Endothelial cell of umbilical vein (primary cell): ENCODE results near the gene AGT. TPM values are rescaled to one million over a fixed set of nuclear protein-coding genes. Genes with fewer than 3 reads are reported as not detected.
"Not testable (repeated sequence)": the region's sequence is repeated elsewhere in the genome, so short reads cannot be mapped to it uniquely, and the experiment has no call there.

ENCODE experiments used
- BruUV-seq: library from RNA; stranded (reverse); fragments of 400-500 nt; replicated peaks from 2 replicates; lab custom pipeline; 2021; lab: Mats Ljungman, UMichigan
- CTCF ChIA-PET: fragments of 300-600, 350-600 bp; sonication (Branson Sonifier 250); formaldehyde crosslinking; loops from one replicate; lab custom pipeline; 2021; ENCODE audit warnings: antibody characterized with exemption, inconsistent platforms; lab: Charles Lee
- POLR2A ChIA-PET: fragments of 300-600, 350-600 bp; sonication (Branson Sonifier 250); formaldehyde crosslinking; loops from one replicate; lab custom pipeline; 2021; ENCODE audit warnings: antibody characterized with exemption, inconsistent platforms; lab: Charles Lee
- DNase-seq: peaks from one replicate; pipeline ENCODE4 v3.0.0-alpha.2; 2011; ENCODE audit warnings: low read depth, low spot score
- FAIRE-seq: peaks from 2 replicates; lab custom pipeline; 2011; peaks lifted over from hg19 to GRCh38; lab: Jason Lieb, UNC
- H2AFZ ChIP-seq: 2 replicates; pipeline ENCODE4 v1.6.0; 2012; ENCODE audit warnings: low read depth, low read length, control low read depth, inconsistent platforms
- H3K27ac ChIP-seq: 2 replicates; pipeline ENCODE4 v1.5.1; 2011; ENCODE audit warnings: low read depth, mild to moderate bottlenecking, control low read depth, low read length, moderate library complexity; ENCODE audit not compliant: insufficient read depth
- H3K27me3 ChIP-seq, 2 experiments: 2 replicates each; pipeline versions ENCODE4 v1.6.0 to v1.6.1; 2011; ENCODE audit warnings: low read length in 2 of 2, mixed read lengths in 1 of 2; ENCODE audit not compliant: control insufficient read depth in 2 of 2, insufficient read depth in 2 of 2
- H3K36me3 ChIP-seq, 2 experiments: 2 replicates in 1 of 2; 3 replicates in 1 of 2; pipeline ENCODE4 v1.5.1; 2011; ENCODE audit warnings: low read length in 2 of 2, mild to moderate bottlenecking in 1 of 2, moderate library complexity in 1 of 2; ENCODE audit not compliant: control insufficient read depth in 2 of 2, insufficient read depth in 2 of 2; ENCODE audit errors: extremely low read depth in 1 of 2
- H3K4me1 ChIP-seq: 3 replicates; pipeline ENCODE4 v1.5.1; 2011; ENCODE audit warnings: mild to moderate bottlenecking, low read length; ENCODE audit not compliant: control insufficient read depth, insufficient read depth; ENCODE audit errors: extremely low read depth
- H3K4me2 ChIP-seq: 2 replicates; pipeline ENCODE4 v1.6.1; 2011; ENCODE audit warnings: low read length, control low read depth, mixed read lengths; ENCODE audit not compliant: insufficient read depth
- H3K4me3 ChIP-seq, 3 experiments: fragments of 200-600 bp in 1 of 3; sonication (generic), shearing (Covaris generic) in 1 of 3; replicated peaks in 1 of 3; 2 replicates each; pipeline ENCODE4 v1.5.1; 2011 to 2016; ENCODE audit warnings: control low read depth in 3 of 3, low read length in 3 of 3, mild to moderate bottlenecking in 2 of 3, inconsistent platforms in 1 of 3, low read depth in 1 of 3, moderate library complexity in 1 of 3; ENCODE audit not compliant: insufficient read depth in 1 of 3
- H3K79me2 ChIP-seq: 2 replicates; pipeline ENCODE4 v1.6.0; 2012; ENCODE audit warnings: low read length, inconsistent platforms; ENCODE audit not compliant: control insufficient read depth, insufficient read depth
- H3K9ac ChIP-seq: replicated peaks from 2 replicates; pipeline ENCODE3; 2011; ENCODE audit warnings: low read length, control low read depth; ENCODE audit not compliant: insufficient read depth; ENCODE audit errors: extremely low read depth
- H3K9me1 ChIP-seq: replicated peaks from 3 replicates; pipeline ENCODE4 v1.6.0; 2011; ENCODE audit warnings: mild to moderate bottlenecking, low read length; ENCODE audit not compliant: control insufficient read depth, insufficient read depth; ENCODE audit errors: extremely low read depth
- H3K9me3 ChIP-seq: replicated peaks from 2 replicates; pipeline ENCODE4 v1.5.1; 2012; ENCODE audit warnings: low read length, inconsistent platforms; ENCODE audit not compliant: control insufficient read depth, insufficient read depth
- H4K20me1 ChIP-seq: replicated peaks from 2 replicates; pipeline ENCODE3; 2011; ENCODE audit warnings: mild to moderate bottlenecking, low read length; ENCODE audit not compliant: control insufficient read depth, insufficient read depth; ENCODE audit errors: extremely low read depth
- EZH2 ChIP-seq: IDR thresholded peaks from 2 replicates; pipeline ENCODE4 v1.6.1; 2012; ENCODE audit warnings: borderline replicate concordance, low read depth, mild to moderate bottlenecking, moderate library complexity, low read length, inconsistent platforms; ENCODE audit not compliant: severe bottlenecking
- FOS ChIP-seq: IDR thresholded peaks from 2 replicates; pipeline ENCODE4 v1.6.1; 2011; ENCODE audit warnings: mild to moderate bottlenecking, low read length, moderate library complexity, borderline replicate concordance; ENCODE audit not compliant: insufficient read depth
- GATA2 ChIP-seq: IDR thresholded peaks from 2 replicates; pipeline ENCODE4 v1.7.0; 2011; ENCODE audit warnings: low read depth, mild to moderate bottlenecking, moderate library complexity, mixed read lengths, low read length; ENCODE audit not compliant: insufficient read length, insufficient read depth
- JUN ChIP-seq: IDR thresholded peaks from 2 replicates; pipeline ENCODE4 v1.6.1; 2011; ENCODE audit warnings: borderline replicate concordance, low read depth; ENCODE audit not compliant: insufficient read length, insufficient read depth
- MYC ChIP-seq: IDR thresholded peaks from one replicate; pipeline ENCODE4 v1.6.1; 2011; ENCODE audit warnings: mild to moderate bottlenecking, low read depth, low read length
- POLR2A ChIP-seq: IDR thresholded peaks from 2 replicates; pipeline ENCODE4 v1.6.1; 2012; ENCODE audit warnings: low read depth, mild to moderate bottlenecking, control low read depth, low read length
- POLR2AphosphoS5 ChIP-seq: IDR thresholded peaks from 2 replicates; pipeline ENCODE4 v1.6.1; 2012; ENCODE audit warnings: low read depth, mild to moderate bottlenecking, control low read depth, low read length, moderate library complexity; ENCODE audit not compliant: insufficient read depth
- dilution Hi-C: fragments of 300-500 bp; cut with MboI; formaldehyde crosslinking; loops from one replicate; pipeline ENCODE4 v1.15.0; 2019; ENCODE audit warnings: low sequenced_read_pairs; ENCODE audit not compliant: extremely low pct_ligation_motif_present
- intact Hi-C: fragments of 100-400 bp; cut with micrococcal nuclease; formaldehyde crosslinking; loops from one replicate; pipeline ENCODE4 v1.10.0; 2022
- polyA plus RNA-seq, 4 experiments: library from polyadenylated mRNA; depleted of rRNA in 3 of 4; stranded (reverse) in 3 of 4; unstranded in 1 of 4; fragments of >200 nt; gene quantifications; 2 replicates each; pipeline versions ENCODE4 v1.2.1 to v1.2.3, GENCODE V29; 2011 to 2012; ENCODE audit warnings: missing spikeins in 1 of 4
- total RNA-seq: library from RNA; stranded (reverse); gene quantifications from 2 replicates; pipeline ENCODE4 v1.2.3, GENCODE V29; 2021
- TF ChIP-seq, protein P1 (sequence below): IDR thresholded peaks from 2 replicates; pipeline ENCODE4 v1.6.1; 2011; ENCODE audit not compliant: insufficient read depth, insufficient read length
- TF ChIP-seq, protein P2 (sequence below), 2 donors: IDR thresholded peaks; 1 replicate in 1 of 2; 2 replicates in 1 of 2; pipeline ENCODE4 v1.5.1; 2011; ENCODE audit warnings: low read length in 2 of 2, mild to moderate bottlenecking in 2 of 2, moderate library complexity in 2 of 2, control low read depth in 1 of 2, inconsistent platforms in 1 of 2, low read depth in 1 of 2; ENCODE audit not compliant: insufficient read depth in 1 of 2; ENCODE audit errors: extremely low read depth in 1 of 2

Gene AGT
- total and polyA plus RNA-seq, 2 donors (not counting 3 experiments of a cell fraction or from before 2014, with no cell fraction given), result not detected

DNA sequence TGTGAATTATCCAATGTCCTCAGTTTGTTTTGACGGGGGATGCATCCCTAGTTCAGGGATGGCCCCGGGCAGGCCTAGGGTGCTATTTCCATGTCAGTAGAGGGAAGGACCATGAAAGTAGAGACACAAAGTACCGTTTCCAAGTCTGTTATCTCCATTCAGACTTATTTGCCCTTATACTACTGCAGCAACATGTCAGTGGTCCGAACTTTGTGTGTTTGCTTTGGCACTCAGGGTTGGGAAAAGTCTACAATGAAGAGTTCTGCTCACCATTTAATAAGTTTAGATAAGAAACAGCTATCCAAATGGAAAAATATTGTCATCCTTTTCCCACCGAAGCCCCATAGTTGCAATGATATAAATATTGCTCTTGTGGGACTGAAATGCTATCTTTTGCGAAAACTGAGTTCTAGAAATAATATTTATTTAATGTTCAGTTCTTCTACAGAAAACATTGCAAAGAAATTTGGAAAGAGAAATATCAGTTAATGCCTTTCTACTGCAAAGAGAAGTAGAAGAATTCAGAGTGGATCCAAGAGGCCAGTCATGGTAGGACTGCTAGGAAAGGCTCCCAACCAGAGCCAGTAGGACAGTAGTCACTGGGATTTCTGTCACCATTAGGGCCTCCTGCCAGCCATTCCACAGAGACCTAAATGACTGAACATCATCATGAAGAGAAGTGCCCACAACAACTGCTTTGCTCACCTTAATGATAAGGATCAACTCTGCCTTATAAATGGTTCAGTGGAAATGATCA lies 11.5 kb upstream of the AGT start:
- no peak for FAIRE-seq
- Histone ChIP-seq H3K79me2 (no peaks in the 10 kb centered on the region), H3K27me3 (peaks cover 0 to 2% of the 10 kb centered on the region in 2 experiments), H3K9ac (no peak overlapping the region), H2AFZ (no peak overlapping the region), H3K36me3 (no peaks in the 10 kb centered on the region), H3K4me3 (no peak overlapping the region), H3K9me3 (no peaks in the 10 kb centered on the region), H3K4me1 (no peaks in the 10 kb centered on the region), H4K20me1 (no peaks in the 10 kb centered on the region), H3K4me2 (no peak overlapping the region), H3K27ac (no peak overlapping the region), H3K9me1 (no peaks in the 10 kb centered on the region)
- no TSS peak for BruUV-seq
- intact Hi-C loops, result no loop called here
- no peak for DNase-seq
- TF ChIP-seq EZH2, result no peak
- TF ChIP-seq JUN, result no peak
- TF ChIP-seq, protein P1, sequence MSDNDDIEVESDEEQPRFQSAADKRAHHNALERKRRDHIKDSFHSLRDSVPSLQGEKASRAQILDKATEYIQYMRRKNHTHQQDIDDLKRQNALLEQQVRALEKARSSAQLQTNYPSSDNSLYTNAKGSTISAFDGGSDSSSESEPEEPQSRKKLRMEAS, result no peak
- TF ChIP-seq FOS, result no peak
- no peak for TF ChIP-seq MYC
- no peak for TF ChIP-seq POLR2A
- no peak for TF ChIP-seq POLR2AphosphoS5
- no peak for TF ChIP-seq GATA2
- TF ChIP-seq, protein P2, sequence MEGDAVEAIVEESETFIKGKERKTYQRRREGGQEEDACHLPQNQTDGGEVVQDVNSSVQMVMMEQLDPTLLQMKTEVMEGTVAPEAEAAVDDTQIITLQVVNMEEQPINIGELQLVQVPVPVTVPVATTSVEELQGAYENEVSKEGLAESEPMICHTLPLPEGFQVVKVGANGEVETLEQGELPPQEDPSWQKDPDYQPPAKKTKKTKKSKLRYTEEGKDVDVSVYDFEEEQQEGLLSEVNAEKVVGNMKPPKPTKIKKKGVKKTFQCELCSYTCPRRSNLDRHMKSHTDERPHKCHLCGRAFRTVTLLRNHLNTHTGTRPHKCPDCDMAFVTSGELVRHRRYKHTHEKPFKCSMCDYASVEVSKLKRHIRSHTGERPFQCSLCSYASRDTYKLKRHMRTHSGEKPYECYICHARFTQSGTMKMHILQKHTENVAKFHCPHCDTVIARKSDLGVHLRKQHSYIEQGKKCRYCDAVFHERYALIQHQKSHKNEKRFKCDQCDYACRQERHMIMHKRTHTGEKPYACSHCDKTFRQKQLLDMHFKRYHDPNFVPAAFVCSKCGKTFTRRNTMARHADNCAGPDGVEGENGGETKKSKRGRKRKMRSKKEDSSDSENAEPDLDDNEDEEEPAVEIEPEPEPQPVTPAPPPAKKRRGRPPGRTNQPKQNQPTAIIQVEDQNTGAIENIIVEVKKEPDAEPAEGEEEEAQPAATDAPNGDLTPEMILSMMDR (IDR thresholded peaks at IDR 0.05; ENCODE audit: extremely low read depth in 1 of 2, insufficient read depth in 1 of 2, low read depth in 1 of 2, low read length in 2 of 2), result no peak
- CTCF ChIA-PET, result no interaction called here
- POLR2A ChIA-PET, result no interaction called here
- dilution Hi-C loops, result no loop called here

DNA sequence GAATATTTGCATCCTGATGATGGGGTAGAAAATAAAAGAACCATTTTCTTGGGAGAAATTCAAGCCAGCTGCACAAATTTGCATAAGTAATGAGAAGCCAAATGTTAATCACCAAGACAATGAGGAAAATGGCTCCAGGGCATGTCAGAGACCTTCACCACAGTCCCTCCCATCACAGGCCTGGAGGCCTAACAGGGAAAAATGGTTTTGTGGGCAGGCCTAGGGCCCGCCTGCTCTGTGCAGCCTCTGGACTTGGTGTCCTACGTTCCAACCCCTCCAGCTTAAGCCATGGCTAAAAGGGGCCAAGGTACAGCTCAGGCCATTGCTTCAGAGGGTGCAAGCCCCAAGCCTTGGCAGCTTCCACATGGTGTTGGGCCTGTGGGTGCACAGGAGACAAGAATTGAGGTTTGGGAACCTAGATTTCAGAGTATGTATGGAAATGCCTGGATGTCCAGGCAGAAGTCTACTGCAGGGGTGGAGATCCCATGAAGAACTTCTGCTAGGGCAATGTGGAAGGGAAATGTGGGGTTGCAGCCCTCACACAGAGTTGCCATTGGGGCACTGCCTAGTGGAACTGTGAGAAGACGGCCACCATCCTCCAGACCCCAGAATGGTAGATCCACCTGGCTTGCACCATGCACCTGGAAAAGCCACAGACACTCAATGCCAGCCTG lies 8.1 kb upstream of the AGT start:
- H3K4me1 ChIP-seq, CTCF ChIA-PET, H3K9me1 ChIP-seq, H3K27ac ChIP-seq, intact Hi-C loops, POLR2A ChIA-PET, H3K9me3 ChIP-seq, H3K4me3 ChIP-seq, DNase-seq, FAIRE-seq, H3K9ac ChIP-seq, H3K27me3 ChIP-seq, H3K79me2 ChIP-seq, BruUV-seq, H3K4me2 ChIP-seq, H2AFZ ChIP-seq, H3K36me3 ChIP-seq, dilution Hi-C loops, H4K20me1 ChIP-seq: not testable (repeated sequence)
